HepG2 (cell line): ENCODE data around the gene LRRC27.
A peak's percentile ranks its signal among the peaks of the same experiment; 100 is the strongest.

Experiments used
- BCL6 ChIP-seq: IDR thresholded peaks from 2 replicates; pipeline ENCODE4 v1.6.1; 2016; ENCODE audit warnings: missing genetic modification reagents, missing compliant biosample characterization
- CTCF ChIP-seq: sonication (generic); formaldehyde crosslinking; IDR thresholded peaks from 2 replicates; pipeline ENCODE4 v1.5.0; 2020; ENCODE audit warnings: mild to moderate bottlenecking, missing genetic modification reagents, moderate library complexity
- ELF1 ChIP-seq: sonication (generic); formaldehyde crosslinking; IDR thresholded peaks from 2 replicates; pipeline ENCODE4 v1.4.0; 2020; ENCODE audit warnings: missing genetic modification reagents
- IKZF1 ChIP-seq: fragments of 450-650 bp; IDR thresholded peaks from 2 replicates; pipeline ENCODE4 v1.7.1; 2016
- PHF20 ChIP-seq: sonication (generic); formaldehyde crosslinking; IDR thresholded peaks from 2 replicates; pipeline ENCODE4 v1.5.0; 2020; ENCODE audit warnings: mild to moderate bottlenecking, missing genetic modification reagents
- POLR2A ChIP-seq, 2 experiments: IDR thresholded peaks; 2 replicates each; pipeline ENCODE4 v1.6.1; 2011; ENCODE audit warnings: low read depth in 2 of 2, low read length in 2 of 2, mild to moderate bottlenecking in 1 of 2, moderate library complexity in 1 of 2; ENCODE audit not compliant: insufficient read depth in 1 of 2
- SMAD3 ChIP-seq: sonication (generic); formaldehyde crosslinking; IDR thresholded peaks from 2 replicates; pipeline ENCODE4 v1.4.0; 2020; ENCODE audit warnings: missing genetic modification reagents
- ZKSCAN1 ChIP-seq: fragments of 150-350 bp; IDR thresholded peaks from 2 replicates; pipeline ENCODE4 v1.6.1; 2014; ENCODE audit warnings: low read length
- ZMYM3 ChIP-seq: sonication (generic); formaldehyde crosslinking; IDR thresholded peaks from 2 replicates; pipeline ENCODE4 v1.5.1; 2020; ENCODE audit warnings: mild to moderate bottlenecking, missing genetic modification reagents
- ZNF335 ChIP-seq: sonication (generic); formaldehyde crosslinking; IDR thresholded peaks from 2 replicates; pipeline ENCODE4 v1.4.0; 2020; ENCODE audit warnings: missing genetic modification reagents
- ZSCAN12 ChIP-seq: sonication (generic); formaldehyde crosslinking; IDR thresholded peaks from 2 replicates; pipeline ENCODE4 v1.9.0; 2021; ENCODE audit warnings: mild to moderate bottlenecking, missing genetic modification reagents

- TF ChIP-seq ZKSCAN1 (no peak), ELF1 (no peak), CTCF (CRISPR knock-in tag) (no peak; the same call in 1 of the 2 replicates), ZNF335 (CRISPR knock-in tag) (no peak), POLR2A (IDR thresholded peaks at IDR 0.05; ENCODE audit: insufficient read depth in 1 of 2, low read depth in 2 of 2, low read length in 2 of 2) (no peak), ZSCAN12 (CRISPR knock-in tag) (no peak), ZMYM3 (0 out of 2 replicates have a peak, but pooled peaks have one; percentile 15), PHF20 (no peak), BCL6 (CRISPR knock-in tag) (no peak), IKZF1 (no peak), SMAD3 (no peak)
Measured at GRCh38 chr10:132388891-132389432, 57.0 kb downstream of the LRRC27 start.
